GM21360 (cell line): ENCODE measurements around the gene FAM187B.
"Not testable (repeated sequence)": the region's sequence is repeated elsewhere in the genome, so short reads cannot be mapped to it uniquely, and the experiment has no call there.

Source experiments
- ATAC-seq: cut with Tn5 transposase; IDR thresholded peaks from one replicate; pipeline ENCODE4 v1.9.1; 2021; ENCODE audit warnings: mild to moderate bottlenecking, moderate library complexity; ENCODE audit not compliant: unreplicated experiment

FAM187B gene

GRCh38 chr19:35236638-35237400 is 8.3 kb upstream of the FAM187B start:
- ATAC-seq = no peak

GRCh38 chr19:35232912-35233311 is 4.4 kb upstream of the FAM187B start:
- no peak for ATAC-seq

- ATAC-seq = no peak
These were observed 3.6 kb upstream of the FAM187B start for GRCh38 chr19:35231956-35232645.

- ATAC-seq = no peak
These were observed 1.1 kb upstream of the FAM187B start for GRCh38 chr19:35229601-35230000.

- no peak for ATAC-seq
These were observed 1.8 kb downstream of the FAM187B start for GRCh38 chr19:35226748-35227147.

- no peak for ATAC-seq
These were observed 2.6 kb downstream of the FAM187B start for GRCh38 chr19:35225951-35226350.

GRCh38 chr19:35224681-35225571 is 3.6 kb downstream of the FAM187B start:
- ATAC-seq = no peak

- no peak for ATAC-seq
These were observed 4.6 kb downstream of the FAM187B start for GRCh38 chr19:35223862-35224505.

- no peak for ATAC-seq
These were observed 5.3 kb downstream of the FAM187B start for GRCh38 chr19:35223084-35223790.

GRCh38 chr19:35222373-35223015 is 6.0 kb downstream of the FAM187B start:
- ATAC-seq = no peak

- ATAC-seq = not testable (repeated sequence)
These were observed 7.5 kb downstream of the FAM187B start for GRCh38 chr19:35220973-35221590.

GRCh38 chr19:35220315-35220921 is 8.1 kb downstream of the FAM187B start:
- no peak for ATAC-seq

GRCh38 chr19:35219008-35219407 is 9.5 kb downstream of the FAM187B start:
- no peak for ATAC-seq

- ATAC-seq = no peak
These were observed 10.9 kb downstream of the FAM187B start for GRCh38 chr19:35217649-35217990.

GRCh38 chr19:35216833-35217648 is 11.5 kb downstream of the FAM187B start:
- ATAC-seq = no peak

GRCh38 chr19:35216016-35216832 is 12.3 kb downstream of the FAM187B start:
- no peak for ATAC-seq

- no peak for ATAC-seq
These were observed 13.6 kb downstream of the FAM187B start for GRCh38 chr19:35214766-35215422.
